ENCODE measurements around the gene SOX3.

The SOX3 gene

DNA sequence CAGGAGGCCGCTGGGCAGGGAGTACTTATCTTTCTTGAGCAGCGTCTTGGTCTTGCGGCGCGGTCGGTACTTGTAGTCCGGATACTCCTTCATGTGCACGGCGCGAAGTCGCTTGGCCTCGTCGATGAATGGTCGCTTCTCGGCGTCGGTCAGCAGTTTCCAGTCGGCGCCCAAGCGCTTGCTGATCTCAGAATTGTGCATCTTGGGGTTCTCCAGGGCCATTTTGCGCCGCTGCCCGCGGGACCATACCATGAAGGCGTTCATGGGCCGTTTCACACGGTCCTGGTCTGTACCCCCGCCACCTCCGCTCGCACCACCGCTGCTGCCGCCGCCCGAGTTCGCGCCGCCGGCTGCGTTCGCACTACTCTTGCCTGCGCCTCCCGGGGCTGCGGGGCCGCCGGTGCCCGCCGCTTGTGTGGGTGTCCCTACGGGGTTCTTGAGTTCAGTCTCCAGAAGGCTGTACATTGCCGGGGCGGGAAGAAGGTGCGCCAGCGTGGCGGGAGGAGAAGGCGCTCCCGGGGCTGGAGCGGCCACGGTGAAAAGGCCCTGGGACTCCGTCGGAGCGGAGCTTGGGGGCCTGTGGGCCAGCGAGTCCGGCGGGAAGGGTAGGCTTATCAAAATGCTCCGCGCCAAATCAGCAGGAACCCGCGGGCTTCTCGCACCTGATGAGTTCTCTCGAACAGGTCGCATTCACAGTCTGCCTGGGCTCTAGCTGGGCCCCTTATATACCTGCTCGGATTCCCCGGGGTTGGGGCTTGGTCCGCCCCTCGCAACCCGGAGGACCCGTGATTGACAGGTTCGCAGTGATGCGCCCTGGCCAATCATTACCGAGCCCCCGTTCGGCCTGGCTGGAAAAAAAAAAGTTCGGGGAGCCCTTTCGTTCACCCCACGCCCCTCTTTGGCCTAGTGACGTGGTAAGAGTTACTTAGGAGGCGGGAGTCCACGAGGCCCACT is at the start of gene SOX3:
SOX3 (minus strand) TSS at position 699 of the 954 bp plus-strand sequence; CDS start at position 690, 9 bp downstream.
- CTCF ChIA-PET = no interaction called here
- peak within 1 kb of the TSS; percentile 27; the same call in 1 of the 2 replicates for H3K4me3 ChIP-seq (ENCODE audit: low read depth, low read length)
- POLR2A ChIA-PET = no interaction called here
- DNase-seq (ENCODE audit: low read depth, low spot score) = no peak
- TF ChIP-seq CTCF (IDR thresholded peaks at IDR 0.05; ENCODE audit: insufficient read depth, low read length, missing control alignments) = no peak

- POLR2A ChIA-PET = no interaction called here
- DNase-seq (ENCODE audit: low read depth, low spot score) = no peak
- TF ChIP-seq CTCF (IDR thresholded peaks at IDR 0.05; ENCODE audit: insufficient read depth, low read length, missing control alignments) = no peak
- CTCF ChIA-PET = no interaction called here
- H3K4me3 ChIP-seq (ENCODE audit: low read depth, low read length) = no peak overlapping the region
Observed at GRCh38 chrX:140548985-140549384, 44.1 kb upstream of the SOX3 start.

DNA sequence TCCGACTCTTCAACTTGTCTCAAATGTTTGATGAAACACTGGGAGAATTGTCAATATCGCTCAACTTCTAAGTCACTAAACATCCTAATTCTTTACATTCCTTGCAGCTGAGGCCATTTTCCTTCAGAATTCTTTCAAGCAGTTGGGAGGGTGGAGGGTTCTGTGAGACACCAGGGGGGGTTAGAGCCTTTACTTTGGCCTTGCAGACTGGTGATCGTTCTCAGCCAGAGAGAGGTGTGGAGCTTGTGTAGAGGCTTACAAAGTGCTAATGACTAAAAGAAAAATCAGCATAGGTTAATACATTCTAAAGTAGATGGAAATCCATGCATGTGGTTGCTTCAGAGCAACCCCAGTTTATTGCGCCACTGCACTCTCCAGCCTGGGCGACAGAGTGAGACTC is 21.3 kb upstream of the SOX3 start:
- POLR2A ChIA-PET = no interaction called here
- CTCF ChIA-PET = no interaction called here
- peak; percentile 1 for TF ChIP-seq CTCF (IDR thresholded peaks at IDR 0.05; ENCODE audit: insufficient read depth, low read length, missing control alignments)
- no peak for DNase-seq (ENCODE audit: low read depth, low spot score)
- no peak overlapping the region for H3K4me3 ChIP-seq (ENCODE audit: low read depth, low read length)

DNA sequence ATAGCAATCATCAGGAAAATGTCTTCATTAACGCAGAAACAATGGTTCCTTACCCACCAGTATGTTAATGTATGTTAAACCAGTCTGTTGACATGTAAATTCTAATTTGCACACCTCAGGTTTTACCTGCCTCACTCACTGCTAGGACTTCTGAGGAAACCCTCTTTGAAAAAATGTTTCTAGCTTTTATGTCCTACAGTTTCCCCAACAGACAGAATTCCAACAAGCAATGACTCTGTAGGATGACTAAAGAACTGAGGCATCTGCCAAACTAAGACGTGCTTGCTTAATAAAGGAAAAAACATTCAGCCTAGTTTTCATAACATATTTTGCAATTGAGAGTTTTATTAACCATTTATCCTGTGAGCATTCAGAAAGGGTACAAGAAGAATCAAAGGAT is 20.6 kb upstream of the SOX3 start:
- no peak for TF ChIP-seq CTCF (IDR thresholded peaks at IDR 0.05; ENCODE audit: insufficient read depth, low read length, missing control alignments)
- ChIA-PET POLR2A (no interaction called here), CTCF (no interaction called here)
- no peak overlapping the region for H3K4me3 ChIP-seq (ENCODE audit: low read depth, low read length)
- no peak for DNase-seq (ENCODE audit: low read depth, low spot score)

GRCh38 chrX:140524556-140524955 is 19.7 kb upstream of the SOX3 start:
- ChIA-PET CTCF (no interaction called here), POLR2A (no interaction called here)
- H3K4me3 ChIP-seq (ENCODE audit: low read depth, low read length) = no peak overlapping the region
- DNase-seq (ENCODE audit: low read depth, low spot score) = no peak
- no peak for TF ChIP-seq CTCF (IDR thresholded peaks at IDR 0.05; ENCODE audit: insufficient read depth, low read length, missing control alignments)

DNA sequence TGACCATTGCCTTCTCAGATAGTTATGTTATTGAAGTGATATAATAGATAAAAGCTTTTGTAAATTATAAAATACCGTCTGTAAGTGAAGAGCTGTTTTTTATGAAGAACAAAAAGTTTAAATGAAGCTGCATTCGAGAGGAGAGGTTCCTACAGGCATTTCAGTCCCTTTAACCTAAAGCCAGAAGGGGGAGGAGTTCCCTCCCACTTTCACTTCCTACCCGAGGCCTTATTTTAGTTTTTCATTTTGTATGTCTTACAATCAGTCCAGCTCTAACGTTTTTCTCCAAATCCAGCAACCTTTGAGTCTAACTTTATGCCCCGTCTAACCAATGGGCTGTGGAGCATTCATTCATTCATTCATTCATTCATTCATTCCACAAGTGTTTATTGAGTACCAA is 16.5 kb upstream of the SOX3 start:
- DNase-seq (ENCODE audit: low read depth, low spot score) = no peak
- TF ChIP-seq CTCF (IDR thresholded peaks at IDR 0.05; ENCODE audit: insufficient read depth, low read length, missing control alignments) = no peak
- ChIA-PET CTCF (no interaction called here), POLR2A (no interaction called here)
- H3K4me3 ChIP-seq (ENCODE audit: low read depth, low read length) = no peak overlapping the region

Measured in AG04449 (cell line).